Prostate gland (tissue), 2 donors: ENCODE data around the gene OTUD5.

ENCODE experiments used
- CTCF ChIP-seq, 4 experiments: fragments of 200-600 bp in 2 of 4; fragments of 450-650 bp in 2 of 4; sonication (generic) in 2 of 4; IDR thresholded peaks; 1 replicate in 3 of 4; 2 replicates in 1 of 4; pipeline ENCODE4 v1.5.1; 2016 to 2019; ENCODE audit warnings: antibody characterized with exemption in 4 of 4, mild to moderate bottlenecking in 2 of 4, moderate library complexity in 2 of 4
- POLR2A ChIP-seq: fragments of 450-650 bp; IDR thresholded peaks from one replicate; pipeline ENCODE4 v1.6.1; 2016; ENCODE audit warnings: antibody characterized with exemption, mild to moderate bottlenecking
- POLR2AphosphoS5 ChIP-seq: sonication (generic); formaldehyde crosslinking; IDR thresholded peaks from one replicate; pipeline ENCODE4 v1.6.1; 2017; ENCODE audit warnings: antibody characterized with exemption

GRCh38 chrX:48918643-48919340 lies 38.6 kb downstream of the OTUD5 start, which contains the start of gene PIM2:
- TF ChIP-seq POLR2A (peak; percentile 96), CTCF (IDR thresholded peaks at IDR 0.05) (peak in 1 of 4 experiments; percentile 8), POLR2AphosphoS5 (peak; percentile 94)
